OCI-LY1 (cell line): ENCODE data around the gene ZNF664.

Source experiments
- H2AFZ ChIP-seq: fragments of 200-600 bp; sonication (generic), shearing (Covaris generic); 2 replicates; pipeline ENCODE4 v1.6.0; 2014; ENCODE audit warnings: antibody characterized with exemption, mild to moderate bottlenecking, low read length
- H3F3A ChIP-seq: fragments of 200-600 bp; sonication (generic), shearing (Covaris generic); 2 replicates; pipeline ENCODE4 v1.6.0; 2014; ENCODE audit warnings: mild to moderate bottlenecking, antibody characterized with exemption, low read length, moderate library complexity; ENCODE audit not compliant: insufficient read depth
- H3K27ac ChIP-seq: fragments of 200-600 bp; sonication (generic); 2 replicates; pipeline ENCODE4 v1.5.1; 2014; ENCODE audit warnings: low read length, mixed run types, mild to moderate bottlenecking, low read depth; ENCODE audit not compliant: poor library complexity, severe bottlenecking
- H3K27me3 ChIP-seq: fragments of 200-600 bp; sonication (generic); 2 replicates; pipeline ENCODE4 v1.6.0; 2014; ENCODE audit warnings: antibody characterized with exemption, mild to moderate bottlenecking, low read length, moderate library complexity; ENCODE audit not compliant: insufficient read depth
- H3K36me3 ChIP-seq: fragments of 200-600 bp; sonication (generic); 2 replicates; pipeline ENCODE4 v1.6.1; 2014; ENCODE audit warnings: mild to moderate bottlenecking, antibody characterized with exemption, low read length, moderate library complexity, mixed read lengths; ENCODE audit not compliant: insufficient read depth
- H3K4me1 ChIP-seq: fragments of 200-600 bp; sonication (generic); 2 replicates; pipeline ENCODE4 v1.5.1; 2014; ENCODE audit warnings: mild to moderate bottlenecking, low read length, moderate library complexity; ENCODE audit not compliant: insufficient read depth, severe bottlenecking
- H3K4me2 ChIP-seq: fragments of 200-600 bp; sonication (generic), shearing (Covaris generic); 2 replicates; pipeline ENCODE4 v1.6.1; 2014; ENCODE audit warnings: low read length
- H3K4me3 ChIP-seq: fragments of 200-600 bp; sonication (generic); 2 replicates; pipeline ENCODE4 v1.5.1; 2014; ENCODE audit warnings: low read length, low read depth, mild to moderate bottlenecking, mixed read lengths; ENCODE audit not compliant: poor library complexity, severe bottlenecking
- H3K79me2 ChIP-seq: fragments of 200-600 bp; shearing (Covaris generic); 2 replicates; pipeline ENCODE4 v1.6.1; 2016; ENCODE audit warnings: mixed run types, low read length, mixed read lengths; ENCODE audit not compliant: insufficient read depth
- H3K9ac ChIP-seq: fragments of 200-600 bp; sonication (generic), shearing (Covaris generic); 2 replicates; pipeline ENCODE4 v1.6.1; 2014; ENCODE audit warnings: mild to moderate bottlenecking, low read length, mixed read lengths
- H3K9me2 ChIP-seq: fragments of 200-600 bp; sonication (generic), shearing (Covaris generic); 2 replicates; pipeline ENCODE4 v1.6.1; 2014; ENCODE audit warnings: low read depth, mild to moderate bottlenecking, low read length, mixed read lengths
- H3K9me3 ChIP-seq: fragments of 200-600 bp; shearing (Covaris generic); 2 replicates; pipeline ENCODE4 v1.6.1; 2014; ENCODE audit warnings: low read length, mixed read lengths
- H4K20me1 ChIP-seq: fragments of 200-600 bp; sonication (generic), shearing (Covaris generic); 2 replicates; pipeline ENCODE4 v1.6.0; 2016; ENCODE audit warnings: mild to moderate bottlenecking, low read length; ENCODE audit not compliant: insufficient read depth
- CTCF ChIP-seq: fragments of 200-600 bp; sonication (generic), shearing (Covaris generic); IDR thresholded peaks from 2 replicates; pipeline ENCODE4 v1.5.1; 2017; ENCODE audit warnings: mild to moderate bottlenecking, antibody characterized with exemption, low read length, moderate library complexity, mixed read lengths
- EZH2 ChIP-seq: fragments of 200-600 bp; sonication (generic), shearing (Covaris generic); IDR thresholded peaks from 2 replicates; pipeline ENCODE4 v1.8.0; 2017; ENCODE audit warnings: borderline replicate concordance, mixed run types, mild to moderate bottlenecking, antibody characterized with exemption, low read length, moderate library complexity, mixed read lengths

ZNF664 gene

DNA sequence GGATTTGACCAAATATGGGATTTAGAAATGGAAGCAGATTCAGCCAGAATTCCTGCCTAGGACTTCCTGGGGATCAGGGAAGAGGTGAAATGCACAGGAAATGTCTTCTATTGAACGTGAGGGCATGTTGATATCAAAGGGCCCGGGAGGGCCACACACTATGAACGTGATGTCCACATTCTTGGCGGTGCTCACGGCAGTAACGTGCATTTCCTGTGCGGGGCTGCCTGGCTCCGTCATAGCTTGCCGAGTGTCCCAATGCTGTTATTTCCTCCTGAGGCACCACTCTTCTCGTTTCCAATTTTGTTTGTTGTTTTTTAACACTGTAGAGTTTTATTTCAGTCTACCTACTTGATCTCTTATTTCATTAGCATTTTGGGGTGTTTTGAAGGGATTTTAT is 67.3 kb downstream of the ZNF664 start:
- no peak for TF ChIP-seq EZH2
- TF ChIP-seq CTCF = no peak
- Histone ChIP-seq H3K9me3 (no peaks in the 10 kb centered on the region), H3K4me2 (no peak overlapping the region), H2AFZ (no peak overlapping the region), H3K9ac (no peak overlapping the region), H3K27me3 (no peaks in the 10 kb centered on the region), H3K4me3 (no peak overlapping the region), H3F3A (no peaks in the 10 kb centered on the region), H3K27ac (no peak overlapping the region), H3K36me3 (no peaks in the 10 kb centered on the region), H3K79me2 (no peaks in the 10 kb centered on the region), H3K9me2 (no peaks in the 10 kb centered on the region), H3K4me1 (no peaks in the 10 kb centered on the region), H4K20me1 (no peaks in the 10 kb centered on the region)

- no peaks in the 10 kb centered on the region for H3K4me1 ChIP-seq
- no peak for TF ChIP-seq EZH2
- no peak for TF ChIP-seq CTCF
- H3K4me2 ChIP-seq = no peak overlapping the region
- H2AFZ ChIP-seq = no peak overlapping the region
- H3K4me3 ChIP-seq = no peak overlapping the region
- H3K27ac ChIP-seq = no peak overlapping the region
- no peaks in the 10 kb centered on the region for H3F3A ChIP-seq
- no peaks in the 10 kb centered on the region for H3K27me3 ChIP-seq
- no peaks in the 10 kb centered on the region for H3K36me3 ChIP-seq
- no peaks in the 10 kb centered on the region for H3K79me2 ChIP-seq
- H3K9me3 ChIP-seq = no peaks in the 10 kb centered on the region
- H3K9ac ChIP-seq = no peak overlapping the region
- H3K9me2 ChIP-seq = no peaks in the 10 kb centered on the region
- no peaks in the 10 kb centered on the region for H4K20me1 ChIP-seq
Observed at GRCh38 chr12:124040737-124041136, 67.7 kb downstream of the ZNF664 start.

DNA sequence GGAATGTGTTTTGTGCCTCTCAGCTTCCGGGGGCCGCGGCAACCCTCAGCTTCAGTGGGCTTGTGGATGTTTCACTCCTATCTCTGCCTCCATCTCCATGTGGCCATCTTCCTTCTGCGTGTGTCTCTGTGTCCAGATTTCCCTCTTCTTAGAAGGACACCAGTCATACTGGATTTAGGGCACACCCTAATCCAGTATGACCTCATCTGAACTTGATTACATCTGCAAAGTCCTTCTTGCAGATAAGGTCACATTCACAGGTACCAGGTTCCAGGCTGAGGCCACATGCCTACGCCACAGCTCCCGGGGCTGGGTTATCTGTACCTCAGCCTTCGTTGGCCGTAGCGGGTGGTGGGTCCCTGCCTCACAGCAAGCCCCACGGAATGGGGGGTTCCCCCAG is 68.9 kb downstream of the ZNF664 start:
- Histone ChIP-seq H2AFZ (no peak overlapping the region), H3K36me3 (no peaks in the 10 kb centered on the region), H3K79me2 (no peaks in the 10 kb centered on the region), H3K9me3 (peaks cover 6% of the 10 kb centered on the region; the same call in 1 of the 2 replicates), H3K27me3 (peaks cover 3% of the 10 kb centered on the region; the same call in 1 of the 2 replicates), H3K4me2 (no peak overlapping the region), H3K9me2 (no peaks in the 10 kb centered on the region), H4K20me1 (no peaks in the 10 kb centered on the region), H3K4me3 (no peak overlapping the region), H3F3A (no peaks in the 10 kb centered on the region), H3K27ac (no peak overlapping the region), H3K9ac (no peak overlapping the region), H3K4me1 (no peaks in the 10 kb centered on the region)
- TF ChIP-seq CTCF (no peak), EZH2 (no peak)
